Mesendoderm (in vitro differentiated cells): ENCODE results near the gene BIRC5.
"Not testable (repeated sequence)": the region's sequence is repeated elsewhere in the genome, so short reads cannot be mapped to it uniquely, and the experiment has no call there.

Experiments
- DNase-seq: peaks from one replicate; pipeline ENCODE4 v3.0.0; 2013
- H2AK5ac ChIP-seq: 2 replicates; pipeline ENCODE4 v1.6.1; 2013; ENCODE audit warnings: low read length, inconsistent platforms
- H2BK120ac ChIP-seq: 2 replicates; pipeline ENCODE4 v1.6.1; 2013; ENCODE audit warnings: low read depth, mild to moderate bottlenecking, low read length, moderate library complexity, mixed read lengths
- H2BK15ac ChIP-seq: replicated peaks from 2 replicates; pipeline ENCODE4 v1.6.1; 2013; ENCODE audit warnings: low read depth, mild to moderate bottlenecking, moderate library complexity
- H2BK5ac ChIP-seq: 2 replicates; pipeline ENCODE4 v1.6.1; 2013; ENCODE audit warnings: low read length, inconsistent platforms
- H3K18ac ChIP-seq: 2 replicates; pipeline ENCODE4 v1.6.1; 2013; ENCODE audit warnings: mild to moderate bottlenecking, low read length, mixed read lengths
- H3K23ac ChIP-seq: one replicate; pipeline ENCODE4 v1.6.1; 2013; ENCODE audit warnings: low read length
- H3K27ac ChIP-seq: 2 replicates; pipeline ENCODE4 v1.5.1; 2013; ENCODE audit warnings: low read depth, mild to moderate bottlenecking, inconsistent platforms, low read length, moderate library complexity
- H3K27me3 ChIP-seq: 2 replicates; pipeline ENCODE4 v1.6.1; 2013; ENCODE audit warnings: low read length, control low read depth, mild to moderate bottlenecking, inconsistent platforms; ENCODE audit not compliant: insufficient read depth, poor library complexity
- H3K36me3 ChIP-seq: 2 replicates; pipeline ENCODE4 v1.6.1; 2013; ENCODE audit warnings: low read length, inconsistent platforms; ENCODE audit not compliant: control insufficient read depth, insufficient read depth
- H3K4ac ChIP-seq: one replicate; pipeline ENCODE4 v1.6.1; 2013; ENCODE audit warnings: low read depth, mild to moderate bottlenecking, low read length, moderate library complexity
- H3K4me1 ChIP-seq: 2 replicates; pipeline ENCODE4 v1.6.1; 2013; ENCODE audit warnings: low read depth, low read length, inconsistent platforms; ENCODE audit not compliant: control insufficient read depth
- H3K4me2 ChIP-seq: 2 replicates; pipeline ENCODE4 v1.6.1; 2013; ENCODE audit warnings: low read length
- H3K4me3 ChIP-seq: 2 replicates; pipeline ENCODE4 v1.5.1; 2013; ENCODE audit warnings: mild to moderate bottlenecking, low read length
- H3K56ac ChIP-seq: one replicate; pipeline ENCODE4 v1.6.1; 2013; ENCODE audit warnings: low read length
- H3K79me1 ChIP-seq: 2 replicates; pipeline ENCODE4 v1.6.1; 2013; ENCODE audit warnings: low read length, inconsistent platforms
- H3K79me2 ChIP-seq: 2 replicates; pipeline ENCODE4 v1.6.1; 2013; ENCODE audit warnings: mild to moderate bottlenecking, low read length; ENCODE audit not compliant: control insufficient read depth, insufficient read depth
- H3K9ac ChIP-seq: 2 replicates; pipeline ENCODE4 v1.6.1; 2013; ENCODE audit warnings: low read length, inconsistent platforms
- H4K5ac ChIP-seq: one replicate; pipeline ENCODE4 v1.6.1; 2013; ENCODE audit warnings: low read length
- H4K8ac ChIP-seq: one replicate; pipeline ENCODE4 v1.6.1; 2013; ENCODE audit warnings: low read depth, mild to moderate bottlenecking, control low read depth, low read length, moderate library complexity
- WGBS: extraction: QIAGEN DNeasy Blood & Tissue Kit; methylation state at CpG from one replicate; pipeline ENCODE4 v1.1.7; 2013; ENCODE audit warnings: low lambda C conversion rate, missing lambda C conversion rate; ENCODE audit not compliant: insufficient coverage; ENCODE audit errors: extremely low coverage; 5-methylcytosine and 5-hydroxymethylcytosine counted together

BIRC5 gene

DNA sequence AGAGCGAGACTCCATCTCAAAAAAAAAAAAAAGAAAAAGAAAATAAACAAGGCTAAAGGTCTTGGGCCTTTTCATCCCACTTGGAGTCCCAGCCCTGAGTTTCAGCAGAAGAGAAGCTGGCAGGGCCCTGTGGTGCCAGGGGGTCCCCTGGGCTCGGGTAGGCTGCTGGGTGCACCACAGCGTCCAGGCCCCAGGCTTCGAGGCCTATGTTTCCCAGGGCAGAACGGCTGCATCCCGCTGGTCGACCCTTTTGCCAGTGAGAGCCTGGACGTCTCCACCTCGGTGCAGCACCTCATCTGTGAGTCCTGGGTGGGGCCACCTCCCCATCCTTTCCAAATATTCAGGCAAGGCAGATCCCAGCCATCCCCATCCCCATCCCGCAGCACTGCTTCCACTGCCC, 19.6 kb downstream of the BIRC5 start:
- Histone ChIP-seq H2BK120ac (no peak overlapping the region), H3K36me3 (no peaks in the 10 kb centered on the region), H3K56ac (no peak overlapping the region), H2AK5ac (no peak overlapping the region), H3K23ac (no peak overlapping the region), H3K9ac (no peak overlapping the region), H4K5ac (no peak overlapping the region), H3K4me3 (no peak overlapping the region), H3K4me1 (no peaks in the 10 kb centered on the region), H2BK5ac (no peak overlapping the region), H3K27me3 (peaks cover 8% of the 10 kb centered on the region), H3K27ac (no peak overlapping the region), H4K8ac (no peak overlapping the region), H2BK15ac (no peak overlapping the region), H3K79me2 (no peaks in the 10 kb centered on the region), H3K4ac (no peak overlapping the region), H3K18ac (no peak overlapping the region), H3K4me2 (no peak overlapping the region), H3K79me1 (no peaks in the 10 kb centered on the region)
- no peak for DNase-seq
- WGBS, result no CpG with 5 or more reads among the region's 10 CpGs

- Histone ChIP-seq H2AK5ac (no peak overlapping the region), H2BK5ac (no peak overlapping the region), H3K4ac (no peak overlapping the region), H3K4me3 (no peak overlapping the region), H3K79me2 (no peaks in the 10 kb centered on the region), H3K23ac (no peak overlapping the region), H3K4me1 (no peaks in the 10 kb centered on the region), H3K36me3 (no peaks in the 10 kb centered on the region), H3K56ac (no peak overlapping the region), H2BK15ac (no peak overlapping the region), H3K4me2 (no peak overlapping the region), H3K27ac (no peak overlapping the region), H3K9ac (no peak overlapping the region), H3K79me1 (no peaks in the 10 kb centered on the region), H4K5ac (no peak overlapping the region), H3K18ac (no peak overlapping the region), H3K27me3 (peaks cover 8% of the 10 kb centered on the region), H2BK120ac (no peak overlapping the region), H4K8ac (no peak overlapping the region)
- no CpG with 5 or more reads among the region's 17 CpGs for WGBS
- no peak for DNase-seq
Observed at GRCh38 chr17:78234261-78234865, 20.3 kb downstream of the BIRC5 start.

- H3K27me3 ChIP-seq, H3K23ac ChIP-seq, H3K79me1 ChIP-seq, H3K4me1 ChIP-seq, H3K27ac ChIP-seq, H2BK120ac ChIP-seq, H4K8ac ChIP-seq, DNase-seq, H3K18ac ChIP-seq, H2AK5ac ChIP-seq, H3K36me3 ChIP-seq, H3K4me2 ChIP-seq, H3K56ac ChIP-seq, H3K79me2 ChIP-seq, H3K9ac ChIP-seq, H3K4me3 ChIP-seq, H2BK15ac ChIP-seq, H3K4ac ChIP-seq, H2BK5ac ChIP-seq, H4K5ac ChIP-seq: not testable (repeated sequence)
- no CpG with 5 or more reads among the region's 6 CpGs for WGBS
Observed at GRCh38 chr17:78235022-78235421, 21.0 kb downstream of the BIRC5 start.

DNA sequence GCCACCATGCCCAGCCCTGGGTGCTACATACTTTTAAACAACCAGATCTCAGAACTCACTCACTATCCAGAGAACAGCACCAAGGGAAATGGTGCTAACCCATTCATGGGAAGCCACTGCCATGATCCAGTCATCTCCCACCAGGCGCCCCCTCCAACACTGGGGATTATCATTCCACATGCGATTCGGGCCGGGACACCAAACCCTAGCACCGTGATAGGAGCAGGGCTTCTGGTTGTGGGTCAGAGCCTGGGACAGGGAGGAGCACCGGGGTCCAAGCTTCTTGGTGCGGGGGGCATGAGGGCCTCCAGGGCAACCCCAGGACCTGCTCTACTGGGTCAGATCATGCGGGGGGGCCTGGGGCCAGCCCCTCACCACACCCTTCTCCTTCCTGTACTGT, 21.8 kb downstream of the BIRC5 start:
- Histone ChIP-seq H4K5ac (no peak overlapping the region), H2BK120ac (no peak overlapping the region), H3K4ac (no peak overlapping the region), H2BK5ac (no peak overlapping the region), H2BK15ac (no peak overlapping the region), H3K79me2 (no peaks in the 10 kb centered on the region), H3K23ac (no peak overlapping the region), H4K8ac (no peak overlapping the region), H3K79me1 (no peaks in the 10 kb centered on the region), H3K18ac (no peak overlapping the region), H3K9ac (no peak overlapping the region), H3K27me3 (peaks cover 6% of the 10 kb centered on the region), H3K4me2 (no peak overlapping the region), H3K4me3 (no peak overlapping the region), H2AK5ac (no peak overlapping the region), H3K4me1 (no peaks in the 10 kb centered on the region), H3K36me3 (no peaks in the 10 kb centered on the region), H3K27ac (no peak overlapping the region), H3K56ac (no peak overlapping the region)
- no CpG with 5 or more reads among the region's 8 CpGs for WGBS
- no peak for DNase-seq

GRCh38 chr17:78236362-78237127, 22.5 kb downstream of the BIRC5 start:
- Histone ChIP-seq H4K8ac (no peak overlapping the region), H3K27ac (no peak overlapping the region), H3K79me1 (no peaks in the 10 kb centered on the region), H3K4me3 (no peak overlapping the region), H2BK120ac (no peak overlapping the region), H3K79me2 (no peaks in the 10 kb centered on the region), H3K36me3 (no peaks in the 10 kb centered on the region), H2BK15ac (no peak overlapping the region), H3K18ac (no peak overlapping the region), H3K9ac (no peak overlapping the region), H3K23ac (no peak overlapping the region), H3K56ac (no peak overlapping the region), H2BK5ac (no peak overlapping the region), H3K27me3 (peaks cover under 1% of the 10 kb centered on the region), H3K4me1 (no peaks in the 10 kb centered on the region), H3K4me2 (no peak overlapping the region), H3K4ac (no peak overlapping the region), H2AK5ac (no peak overlapping the region), H4K5ac (no peak overlapping the region)
- WGBS, result no CpG with 5 or more reads among the region's 20 CpGs
- DNase-seq, result no peak
